ENCODE results near the gene CMPK2.
A peak's percentile ranks its signal among the peaks of the same experiment; 100 is the strongest.

CMPK2 gene

DNA sequence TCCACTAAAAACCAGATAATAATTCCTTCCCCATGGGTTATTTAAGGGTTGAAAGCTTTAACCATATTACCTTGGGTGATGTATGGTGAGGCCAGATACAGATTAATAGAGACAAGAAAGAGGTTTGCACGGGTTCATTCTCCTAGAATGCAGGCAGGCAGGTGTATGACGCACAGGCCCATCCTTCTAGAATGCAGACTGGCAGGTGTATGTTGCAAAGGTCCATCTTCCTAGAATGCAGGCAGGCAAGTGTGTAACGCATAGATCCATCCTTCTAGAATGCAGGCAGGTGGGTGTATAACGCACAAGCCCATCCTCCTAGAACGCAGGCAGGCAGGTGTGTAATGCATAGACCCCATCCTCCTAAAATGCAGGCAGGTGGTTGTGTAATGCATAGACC, 15.8 kb upstream of the CMPK2 start:
- ChIA-PET CTCF (no interaction called here), POLR2A (no interaction called here)
- DNase-seq (ENCODE audit: low read depth, low spot score) = no peak
- TF ChIP-seq, protein P1, sequence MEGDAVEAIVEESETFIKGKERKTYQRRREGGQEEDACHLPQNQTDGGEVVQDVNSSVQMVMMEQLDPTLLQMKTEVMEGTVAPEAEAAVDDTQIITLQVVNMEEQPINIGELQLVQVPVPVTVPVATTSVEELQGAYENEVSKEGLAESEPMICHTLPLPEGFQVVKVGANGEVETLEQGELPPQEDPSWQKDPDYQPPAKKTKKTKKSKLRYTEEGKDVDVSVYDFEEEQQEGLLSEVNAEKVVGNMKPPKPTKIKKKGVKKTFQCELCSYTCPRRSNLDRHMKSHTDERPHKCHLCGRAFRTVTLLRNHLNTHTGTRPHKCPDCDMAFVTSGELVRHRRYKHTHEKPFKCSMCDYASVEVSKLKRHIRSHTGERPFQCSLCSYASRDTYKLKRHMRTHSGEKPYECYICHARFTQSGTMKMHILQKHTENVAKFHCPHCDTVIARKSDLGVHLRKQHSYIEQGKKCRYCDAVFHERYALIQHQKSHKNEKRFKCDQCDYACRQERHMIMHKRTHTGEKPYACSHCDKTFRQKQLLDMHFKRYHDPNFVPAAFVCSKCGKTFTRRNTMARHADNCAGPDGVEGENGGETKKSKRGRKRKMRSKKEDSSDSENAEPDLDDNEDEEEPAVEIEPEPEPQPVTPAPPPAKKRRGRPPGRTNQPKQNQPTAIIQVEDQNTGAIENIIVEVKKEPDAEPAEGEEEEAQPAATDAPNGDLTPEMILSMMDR (IDR thresholded peaks at IDR 0.05; ENCODE audit: insufficient read depth, low read length, missing control alignments) = no peak
- no peak overlapping the region for H3K4me3 ChIP-seq (ENCODE audit: low read depth, low read length)

DNA sequence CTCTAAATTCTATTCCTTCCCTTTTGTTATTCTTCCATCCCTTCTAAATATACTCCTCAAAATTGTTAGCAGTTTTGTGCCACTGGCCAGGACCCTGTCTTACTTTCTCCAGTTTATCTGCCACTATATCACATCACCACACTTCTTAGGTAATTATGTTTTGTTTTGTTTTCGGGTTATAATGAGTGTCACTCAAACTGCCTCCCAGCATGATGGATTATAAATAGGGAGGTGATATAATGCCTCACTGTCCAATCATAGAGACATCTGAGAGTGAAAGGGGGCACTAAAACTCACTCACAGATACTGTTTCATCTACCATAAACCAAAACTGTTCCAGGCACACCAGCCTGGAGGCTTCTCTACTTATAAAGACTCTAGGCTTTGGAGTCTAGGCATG, 15.3 kb upstream of the CMPK2 start:
- no peak for DNase-seq (ENCODE audit: low read depth, low spot score)
- ChIA-PET CTCF (no interaction called here), POLR2A (no interaction called here)
- TF ChIP-seq, protein P1 (IDR thresholded peaks at IDR 0.05; ENCODE audit: insufficient read depth, low read length, missing control alignments) = no peak
- H3K4me3 ChIP-seq (ENCODE audit: low read depth, low read length) = no peak overlapping the region

DNA sequence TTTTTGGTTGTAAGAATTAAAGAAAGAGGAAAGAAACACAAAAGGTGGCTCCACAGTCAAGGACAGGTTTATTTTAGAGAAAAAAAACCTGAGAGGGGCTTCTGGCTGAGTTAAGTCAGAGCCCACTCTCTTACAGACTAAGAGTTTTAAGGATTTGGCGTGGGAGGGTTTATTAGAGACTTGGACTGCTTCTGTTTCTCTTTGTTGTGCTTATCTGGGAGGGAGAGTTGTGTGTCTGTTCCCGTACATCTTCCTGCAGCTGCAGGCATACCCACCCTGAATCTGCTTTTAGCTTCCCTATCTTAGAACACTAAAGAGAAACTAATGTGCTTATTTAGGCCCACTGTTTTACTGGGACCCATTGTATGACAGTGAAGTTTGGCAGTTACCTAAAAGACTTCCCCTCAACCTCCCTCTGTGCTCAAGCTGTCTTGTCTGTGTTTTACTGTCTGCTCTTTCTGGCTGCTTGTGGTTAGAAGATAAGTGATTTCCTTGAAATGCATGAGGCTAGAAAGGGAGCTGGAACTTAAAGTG, 14.6 kb upstream of the CMPK2 start:
- ChIA-PET CTCF (interaction anchor here (0.8 kb wide), 1 partner anchor 14 kb away, joined by 3 read pairs; no protein-coding TSS in a partner anchor), POLR2A (no interaction called here)
- no peak overlapping the region for H3K4me3 ChIP-seq (ENCODE audit: low read depth, low read length)
- TF ChIP-seq, protein P1 (IDR thresholded peaks at IDR 0.05; ENCODE audit: insufficient read depth, low read length, missing control alignments) = no peak
- DNase-seq (ENCODE audit: low read depth, low spot score) = no peak

DNA sequence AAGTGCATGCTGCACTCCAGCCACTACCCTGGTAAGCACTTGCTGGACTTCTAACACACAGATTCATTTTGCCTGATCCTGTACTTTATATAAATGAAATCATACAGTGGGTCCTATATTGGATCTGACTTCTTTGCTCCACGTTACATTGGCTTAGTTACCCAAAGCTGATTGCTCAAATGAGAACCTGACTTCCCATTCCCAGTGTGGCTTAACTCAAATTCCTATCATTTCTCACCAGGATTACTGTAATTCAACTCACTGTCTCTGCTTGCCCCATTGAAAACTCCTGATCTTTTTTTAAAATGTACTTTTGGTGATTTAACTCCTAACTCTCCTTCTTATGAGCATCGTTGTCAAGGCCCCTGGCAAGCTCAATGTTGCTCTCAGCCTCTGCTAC, 13.3 kb upstream of the CMPK2 start:
- H3K4me3 ChIP-seq (ENCODE audit: low read depth, low read length) = no peak overlapping the region
- ChIA-PET CTCF (no interaction called here), POLR2A (no interaction called here)
- no peak for DNase-seq (ENCODE audit: low read depth, low spot score)
- TF ChIP-seq, protein P1 (IDR thresholded peaks at IDR 0.05; ENCODE audit: insufficient read depth, low read length, missing control alignments) = no peak

DNA sequence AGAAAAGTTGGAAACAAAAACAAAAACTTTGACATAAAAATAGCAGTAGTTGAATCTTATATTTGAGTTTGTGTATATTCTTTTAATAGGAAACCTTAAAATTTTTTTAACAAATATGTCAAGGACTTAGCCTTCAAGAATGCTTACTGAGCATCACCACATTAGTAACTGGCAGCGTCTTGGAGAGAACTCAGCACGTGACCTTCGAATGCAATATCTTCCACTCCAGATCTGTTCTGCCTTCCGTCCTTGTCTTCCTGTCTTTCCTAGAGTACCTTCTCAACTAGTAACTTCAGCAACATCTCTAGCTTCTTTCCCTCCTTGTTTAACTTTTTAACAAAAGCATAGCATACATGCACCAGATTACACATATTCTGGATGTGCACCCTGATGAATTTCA, 12.8 kb upstream of the CMPK2 start:
- no peak for DNase-seq (ENCODE audit: low read depth, low spot score)
- no peak overlapping the region for H3K4me3 ChIP-seq (ENCODE audit: low read depth, low read length)
- ChIA-PET CTCF (no interaction called here), POLR2A (no interaction called here)
- TF ChIP-seq, protein P1 (IDR thresholded peaks at IDR 0.05; ENCODE audit: insufficient read depth, low read length, missing control alignments) = no peak

DNA sequence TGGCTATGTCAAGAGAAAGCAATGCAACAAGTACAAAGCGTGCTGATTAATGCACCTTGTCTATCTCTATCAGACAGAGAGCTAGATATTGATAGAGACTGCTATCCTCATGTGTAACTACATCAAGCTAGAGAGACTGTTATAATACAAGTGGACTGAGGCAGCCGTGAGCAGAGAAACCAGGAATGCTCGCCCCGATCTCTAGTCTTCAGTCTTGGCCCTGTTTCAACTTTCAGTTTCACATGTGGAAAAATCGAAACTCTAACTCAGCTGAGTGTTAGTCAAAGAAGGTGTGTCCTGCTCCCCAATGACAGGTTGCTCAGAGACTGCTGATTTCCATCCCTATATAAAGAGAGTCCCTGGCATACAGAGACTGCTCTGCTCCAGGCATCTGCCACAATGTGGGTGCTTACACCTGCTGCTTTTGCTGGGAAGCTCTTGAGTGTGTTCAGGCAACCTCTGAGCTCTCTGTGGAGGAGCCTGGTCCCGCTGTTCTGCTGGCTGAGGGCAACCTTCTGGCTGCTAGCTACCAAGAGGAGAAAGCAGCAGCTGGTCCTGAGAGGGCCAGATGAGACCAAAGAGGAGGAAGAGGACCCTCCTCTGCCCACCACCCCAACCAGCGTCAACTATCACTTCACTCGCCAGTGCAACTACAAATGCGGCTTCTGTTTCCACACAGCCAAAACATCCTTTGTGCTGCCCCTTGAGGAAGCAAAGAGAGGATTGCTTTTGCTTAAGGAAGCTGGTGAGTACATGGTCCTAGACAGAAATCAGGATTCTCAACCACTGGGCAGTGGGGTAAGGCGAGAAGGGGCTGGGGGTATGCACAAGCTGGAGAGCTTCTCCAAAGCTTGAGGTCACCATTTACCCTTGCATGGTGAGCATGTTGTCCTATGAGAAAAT, 11.9 kb upstream of the CMPK2 start, which contains the start of gene RSAD2:
Gene RSAD2, plus strand, starts transcription at position 376 of the 903 bp plus-strand sequence. Its CDS starts 24 bp downstream, at position 400.
- POLR2A ChIA-PET = no interaction called here
- no peak for DNase-seq (ENCODE audit: low read depth, low spot score)
- CTCF ChIA-PET = interaction anchor here (1.5 kb wide), 1 partner anchor 167 kb away, joined by 5 read pairs; no protein-coding TSS in a partner anchor
- TF ChIP-seq, protein P1 (IDR thresholded peaks at IDR 0.05; ENCODE audit: insufficient read depth, low read length, missing control alignments) = no peak
- H3K4me3 ChIP-seq (ENCODE audit: low read depth, low read length) = peak within 1 kb of the TSS; percentile 34

Data from AG04449 (cell line).